NK-92 treated with Interleukin-12 subunit alpha and Interleukin-12 subunit beta, amount 100 ng/mL, for 24 hours (cell line): Measurements from ENCODE around the gene PPIG.
"Not testable (repeated sequence)": the region's sequence is repeated elsewhere in the genome, so short reads cannot be mapped to it uniquely, and the experiment has no call there.

Source experiments
- DNase-seq: peaks from one replicate; lab custom pipeline; 2025; lab: John Stamatoyannopoulos, UW

PPIG gene

DNA sequence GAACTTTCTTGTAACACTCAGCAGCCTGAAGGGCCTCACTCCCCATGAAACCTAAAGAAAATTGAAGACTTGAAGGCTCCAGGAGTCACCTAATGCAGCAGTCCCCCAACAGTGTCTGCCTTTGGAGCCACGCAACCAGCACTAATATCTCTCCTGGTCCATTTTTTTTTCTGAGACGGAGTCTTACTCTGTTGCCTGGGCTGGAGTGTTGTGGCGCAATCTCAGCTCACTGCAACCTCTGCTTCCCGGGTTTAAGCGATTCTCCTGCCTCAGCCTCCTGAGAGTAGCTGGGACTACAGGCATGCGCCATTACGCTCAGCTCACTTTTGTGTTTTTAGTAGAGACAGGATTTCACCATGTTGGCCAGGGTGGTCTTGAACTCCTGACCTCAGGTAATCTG is 12.4 kb downstream of the PPIG start:
- DNase-seq: not testable (repeated sequence)

DNA sequence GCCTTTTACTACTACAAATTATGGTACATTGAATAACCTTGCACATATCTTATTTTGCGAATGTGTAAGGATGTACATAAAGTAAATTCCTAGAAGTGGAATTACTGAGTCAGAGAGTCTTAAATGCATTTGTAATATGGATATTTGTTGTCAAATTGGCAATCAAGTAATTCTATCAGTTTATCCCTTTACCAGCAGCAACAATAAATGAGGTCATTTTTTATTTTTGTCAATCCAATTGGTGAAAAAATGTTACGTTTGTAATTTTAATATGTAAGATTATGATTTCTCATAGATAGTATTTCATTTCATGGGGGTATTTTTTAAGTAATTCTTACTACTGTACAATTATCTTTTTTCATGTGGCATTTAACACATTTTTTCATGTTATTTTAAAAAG is 14.8 kb downstream of the PPIG start:
- DNase-seq: no peak

DNA sequence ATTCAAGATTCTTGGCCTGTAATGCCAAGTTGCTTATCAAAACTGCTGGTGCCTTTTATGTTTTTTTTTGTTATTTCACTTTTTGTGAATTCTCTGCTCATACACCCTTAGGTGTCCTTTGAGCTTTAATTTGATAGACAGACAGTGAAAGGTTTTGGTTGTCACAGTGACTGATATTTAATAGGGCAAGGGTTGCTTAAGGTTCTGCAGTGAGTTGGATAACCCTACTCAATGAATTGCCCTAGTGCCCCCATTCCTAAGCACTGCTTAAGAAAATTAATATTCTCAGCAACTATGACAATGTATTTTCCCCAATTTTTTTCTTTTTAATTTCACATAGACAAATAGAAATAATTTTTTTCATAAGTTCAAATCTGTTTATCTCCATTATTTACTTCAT is 15.4 kb downstream of the PPIG start:
- DNase-seq: no peak

DNA sequence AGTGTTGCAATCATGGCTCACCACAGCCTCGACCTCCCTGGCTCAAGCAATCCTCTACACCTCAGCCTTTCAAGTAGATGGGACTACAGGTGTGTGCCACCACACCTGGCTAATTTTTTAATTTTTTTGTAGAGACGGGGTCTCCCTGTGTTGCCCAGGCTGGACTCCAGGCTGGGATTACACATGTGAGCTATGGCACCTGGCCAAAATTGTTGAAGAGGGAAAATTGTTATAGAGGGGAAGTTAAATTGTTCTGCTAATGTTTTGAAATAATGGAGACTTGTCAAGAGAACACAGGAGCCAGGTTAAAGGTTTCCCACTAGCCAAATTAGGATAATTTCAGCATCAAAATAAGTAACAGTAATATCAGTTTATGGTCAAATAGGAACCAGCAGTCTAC is 25.1 kb downstream of the PPIG start:
- no peak for DNase-seq

DNA sequence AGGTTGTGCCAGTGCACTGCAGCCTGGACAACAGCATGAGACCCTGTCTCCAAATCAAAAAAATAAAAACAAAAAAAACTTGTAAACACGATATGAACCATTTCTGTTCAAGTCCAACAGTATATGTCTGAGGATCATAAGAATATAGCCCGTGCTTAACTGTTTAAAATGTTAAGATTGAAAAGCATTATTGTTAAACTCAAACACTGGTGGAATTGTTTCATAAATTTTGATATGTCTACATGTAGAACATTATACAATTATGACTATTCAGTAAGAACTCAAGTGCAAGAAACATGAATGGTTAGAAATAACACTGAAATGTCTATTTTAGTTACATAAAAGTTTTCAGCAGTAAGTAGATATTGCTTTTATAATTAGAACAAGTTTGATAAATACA is 29.7 kb downstream of the PPIG start:
- no peak for DNase-seq

DNA sequence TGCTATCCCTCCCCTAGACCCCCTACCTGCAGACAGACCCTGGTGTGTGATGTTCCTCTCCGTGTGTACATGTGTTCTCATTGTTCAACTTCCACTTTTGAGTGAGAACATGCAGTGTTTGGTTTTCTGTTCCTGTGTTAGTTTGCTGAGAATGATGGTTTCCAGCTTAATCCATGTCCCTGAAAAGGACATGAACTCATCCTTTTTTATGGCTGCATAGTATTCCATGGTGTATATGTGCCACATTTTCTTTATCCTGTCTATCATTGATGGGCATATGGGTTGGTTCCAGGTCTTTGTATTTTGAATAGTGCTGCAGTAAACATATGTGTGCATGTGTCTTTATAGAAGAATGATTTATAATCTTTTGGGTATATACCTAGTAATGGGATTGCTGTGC is 31.8 kb downstream of the PPIG start:
- DNase-seq: not testable (repeated sequence)

DNA sequence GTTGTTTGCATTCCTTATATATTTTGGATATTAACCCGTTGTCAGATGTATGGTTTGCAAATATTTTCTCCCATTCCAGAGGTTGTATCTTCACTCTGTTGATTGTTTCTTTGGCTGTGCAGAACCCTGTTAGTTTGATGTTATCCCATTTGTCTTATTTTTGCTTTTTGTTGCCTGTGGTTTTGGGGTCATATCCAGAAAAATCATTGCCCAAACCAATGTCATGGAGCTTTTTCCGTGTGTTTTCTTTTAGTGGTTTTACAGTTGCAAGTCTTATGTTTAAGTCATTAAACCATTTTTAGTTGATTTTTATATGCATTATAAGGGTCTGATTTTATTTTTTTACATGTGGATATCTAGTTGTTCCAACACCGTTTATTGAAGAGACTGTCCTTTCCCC is 35.8 kb downstream of the PPIG start:
- no peak for DNase-seq

DNA sequence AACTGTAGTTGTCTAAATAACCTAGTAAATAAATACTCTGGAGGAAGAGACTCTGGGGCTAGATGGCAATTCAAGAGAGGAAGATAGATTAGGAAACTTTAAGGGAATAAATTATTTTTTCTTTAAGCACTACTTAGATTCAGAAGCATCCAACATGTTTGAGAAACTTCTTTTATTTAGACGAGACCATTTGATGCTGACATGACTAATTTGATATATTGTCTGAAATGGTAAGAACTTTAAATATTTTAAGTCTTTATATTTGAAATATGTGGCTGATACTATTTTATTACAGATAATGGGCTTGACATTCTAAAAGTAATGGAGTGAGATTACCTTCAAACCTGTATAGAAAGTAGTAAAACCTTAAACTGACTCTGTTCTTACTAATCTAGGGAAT is 36.4 kb downstream of the PPIG start:
- no peak for DNase-seq

DNA sequence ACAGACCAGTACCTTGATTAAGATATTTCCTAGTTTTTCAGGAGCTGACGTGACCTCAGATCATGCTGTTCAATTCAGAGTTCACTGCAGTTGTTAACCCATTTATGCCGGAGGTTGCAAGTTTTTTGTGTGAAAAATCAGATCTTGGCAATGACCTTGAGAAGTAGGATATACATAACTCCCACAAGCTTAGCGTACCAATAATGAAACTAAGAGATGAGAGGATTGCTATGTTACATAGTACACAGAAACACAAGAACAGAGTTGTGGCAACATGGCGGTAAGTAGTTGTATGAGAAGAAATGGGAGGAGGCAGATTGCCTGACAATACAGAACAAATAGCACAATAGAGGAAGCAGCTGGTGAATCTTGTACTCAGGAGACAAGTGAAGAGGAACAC is 39.1 kb downstream of the PPIG start:
- DNase-seq: no peak

DNA sequence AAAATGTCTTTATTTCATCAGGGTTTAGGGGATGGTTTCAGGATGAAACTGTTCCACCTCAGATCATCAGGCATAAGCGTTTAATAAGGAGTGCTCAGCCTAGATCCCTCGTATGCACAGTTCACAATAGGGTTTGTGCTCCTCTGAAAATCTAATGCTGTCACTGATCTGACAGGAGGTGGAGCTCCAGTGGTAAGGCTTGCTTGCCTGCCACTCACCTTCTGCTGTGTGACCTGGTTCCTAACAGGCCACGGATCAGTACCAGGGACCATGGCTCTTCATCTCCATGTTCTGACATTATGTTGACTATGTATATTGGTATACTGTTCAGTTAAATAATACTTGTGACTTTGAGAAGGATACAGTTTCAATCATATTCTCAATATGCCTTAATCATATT is 41.6 kb downstream of the PPIG start:
- no peak for DNase-seq

DNA sequence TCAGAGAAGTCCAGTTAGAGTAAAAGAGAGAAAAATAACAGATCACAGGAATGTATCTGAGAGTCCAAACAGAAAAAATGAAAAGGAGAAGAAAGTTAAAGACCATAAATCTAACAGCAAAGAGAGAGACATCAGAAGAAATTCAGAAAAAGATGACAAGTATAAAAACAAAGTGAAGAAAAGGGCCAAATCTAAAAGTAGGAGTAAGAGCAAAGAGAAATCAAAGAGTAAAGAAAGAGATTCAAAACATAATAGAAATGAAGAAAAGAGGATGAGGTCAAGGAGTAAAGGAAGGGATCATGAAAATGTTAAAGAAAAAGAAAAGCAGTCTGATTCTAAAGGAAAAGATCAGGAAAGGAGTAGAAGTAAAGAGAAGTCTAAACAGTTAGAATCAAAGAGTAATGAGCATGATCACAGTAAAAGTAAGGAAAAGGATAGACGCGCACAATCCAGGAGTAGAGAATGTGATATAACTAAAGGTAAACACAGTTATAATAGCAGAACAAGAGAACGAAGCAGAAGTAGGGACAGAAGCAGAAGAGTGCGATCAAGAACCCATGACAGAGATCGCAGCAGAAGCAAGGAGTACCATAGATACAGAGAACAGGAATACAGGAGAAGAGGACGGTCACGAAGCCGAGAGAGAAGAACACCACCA is 52.4 kb downstream of the PPIG start:
- no peak for DNase-seq

DNA sequence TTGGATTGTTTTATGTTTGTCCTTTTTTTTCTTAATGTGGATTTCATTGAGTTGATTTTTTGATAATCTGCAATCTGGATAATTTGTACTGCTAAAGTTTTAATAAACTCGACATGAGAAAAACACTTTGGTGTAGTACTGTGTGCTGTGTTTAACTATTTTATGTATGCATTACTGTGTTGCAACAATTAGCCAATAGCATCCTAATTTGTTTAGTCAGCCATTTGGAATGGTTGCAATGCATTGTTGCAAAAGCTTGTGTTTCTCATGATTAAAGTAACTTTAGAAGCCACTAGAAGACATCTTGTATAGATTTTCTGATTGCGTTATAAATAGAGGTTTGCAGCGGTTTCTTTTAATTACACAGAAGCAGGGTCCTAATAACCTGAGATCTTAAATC is 53.5 kb downstream of the PPIG start:
- DNase-seq: no peak

DNA sequence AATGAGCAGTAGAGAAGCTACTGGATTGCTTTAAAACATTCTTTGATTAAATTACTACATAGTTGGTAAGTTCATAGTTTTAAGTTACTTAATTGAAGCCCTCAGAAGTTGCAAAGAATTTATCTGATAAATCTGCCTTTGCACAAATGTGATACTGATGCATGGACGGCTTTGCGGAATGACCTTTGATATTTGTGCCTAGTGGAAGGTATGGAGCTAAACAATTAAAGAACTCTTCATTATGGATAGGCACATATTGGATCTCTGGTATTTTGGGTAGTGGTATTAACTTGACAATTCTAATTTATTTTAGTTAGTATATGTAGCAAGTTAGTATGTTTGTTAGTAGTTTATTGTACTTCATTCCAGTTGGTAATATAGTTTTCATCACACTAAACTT is 56.0 kb downstream of the PPIG start:
- DNase-seq: no peak

DNA sequence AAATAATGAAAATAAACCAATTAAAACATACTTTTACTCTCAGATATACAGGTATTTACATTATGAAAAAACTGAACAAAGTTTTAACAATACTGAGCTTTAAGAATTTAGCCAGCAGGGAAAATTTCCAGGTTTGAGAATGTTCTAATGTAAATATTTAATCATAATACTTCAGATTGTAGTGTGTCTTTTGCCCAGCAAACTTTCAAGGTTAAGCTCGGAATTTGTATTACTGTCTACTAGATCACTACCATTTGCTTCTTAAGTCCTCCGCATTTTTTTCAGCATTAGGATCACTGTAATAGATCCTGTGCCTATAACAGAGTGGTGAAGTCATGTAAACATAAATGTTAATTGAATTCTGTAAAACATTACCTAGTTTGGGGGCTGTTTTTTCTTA is 57.3 kb downstream of the PPIG start:
- DNase-seq: no peak

DNA sequence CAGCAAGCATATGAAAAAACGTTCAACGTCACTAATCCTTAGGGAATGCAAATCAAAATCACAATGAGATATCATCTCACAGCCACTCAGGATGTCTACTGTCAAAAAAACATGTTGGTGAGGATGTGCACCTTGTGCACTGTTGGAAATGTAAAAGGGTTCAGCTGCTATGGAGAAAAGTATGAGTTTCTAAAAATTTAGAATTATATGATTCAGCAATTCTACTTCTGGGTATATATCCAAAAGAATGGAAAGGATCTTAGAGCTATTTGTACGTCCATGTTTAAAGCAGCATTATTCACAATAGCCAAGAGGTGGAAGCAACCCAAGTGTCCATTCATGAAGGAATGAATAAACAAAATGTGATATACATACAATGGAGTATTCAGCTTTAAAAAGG is 60.0 kb downstream of the PPIG start:
- DNase-seq: no peak

DNA sequence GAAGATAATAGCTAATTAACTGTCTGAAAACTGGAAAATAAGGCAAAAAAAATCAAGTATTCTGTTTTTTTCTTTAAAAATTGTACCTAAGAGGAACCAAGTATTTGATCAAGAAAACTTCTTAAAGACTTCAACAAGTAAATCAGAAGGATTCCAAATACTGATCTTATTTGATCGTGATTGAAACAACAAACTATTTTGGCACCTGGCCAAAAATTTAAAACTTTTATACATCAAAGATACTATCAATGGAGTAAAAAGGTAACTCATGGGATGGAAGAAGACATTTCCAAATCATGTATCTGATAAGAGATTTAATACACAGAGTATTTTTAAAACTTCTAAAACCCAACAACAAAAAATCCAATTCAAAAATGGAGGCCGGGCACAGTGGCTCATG is 63.3 kb downstream of the PPIG start:
- DNase-seq: no peak

DNA sequence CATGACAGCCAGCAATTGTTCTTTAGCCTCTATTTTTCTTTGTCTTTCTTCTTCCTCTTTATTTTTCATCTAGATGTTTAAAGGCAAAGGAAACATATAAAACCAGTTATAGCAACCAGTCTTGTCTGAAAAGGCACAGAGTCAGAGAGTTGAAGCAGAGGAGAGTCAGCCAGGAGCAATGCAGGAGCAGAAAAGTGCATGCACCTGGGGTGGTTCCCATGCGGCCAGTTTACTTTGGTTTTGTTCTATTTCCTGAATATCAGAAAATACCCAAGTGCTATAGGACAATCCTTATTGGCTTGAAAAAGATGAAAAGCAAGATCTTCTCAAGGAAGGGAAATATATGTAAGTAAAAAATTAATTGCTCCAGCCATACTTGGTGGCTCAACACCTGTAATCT is 65.1 kb downstream of the PPIG start:
- DNase-seq: no peak

DNA sequence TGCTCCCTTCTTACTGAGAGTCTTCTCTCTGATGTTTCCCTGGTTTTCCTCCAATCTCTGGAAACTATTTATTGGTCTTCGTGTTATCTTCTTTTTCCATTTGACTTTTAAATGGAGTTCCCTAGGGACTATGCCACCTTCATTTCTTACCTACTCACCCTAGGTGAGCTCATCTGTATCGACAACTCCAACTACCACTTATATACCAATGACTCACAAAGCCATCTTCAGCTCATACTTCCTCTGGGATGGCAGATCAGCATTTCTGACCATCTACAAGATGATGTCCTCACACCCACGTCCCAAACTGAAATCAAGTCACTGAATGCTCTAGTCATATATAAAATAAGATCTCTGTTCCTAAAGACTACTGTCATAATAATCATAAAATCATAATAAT is 69.5 kb downstream of the PPIG start:
- no peak for DNase-seq

DNA sequence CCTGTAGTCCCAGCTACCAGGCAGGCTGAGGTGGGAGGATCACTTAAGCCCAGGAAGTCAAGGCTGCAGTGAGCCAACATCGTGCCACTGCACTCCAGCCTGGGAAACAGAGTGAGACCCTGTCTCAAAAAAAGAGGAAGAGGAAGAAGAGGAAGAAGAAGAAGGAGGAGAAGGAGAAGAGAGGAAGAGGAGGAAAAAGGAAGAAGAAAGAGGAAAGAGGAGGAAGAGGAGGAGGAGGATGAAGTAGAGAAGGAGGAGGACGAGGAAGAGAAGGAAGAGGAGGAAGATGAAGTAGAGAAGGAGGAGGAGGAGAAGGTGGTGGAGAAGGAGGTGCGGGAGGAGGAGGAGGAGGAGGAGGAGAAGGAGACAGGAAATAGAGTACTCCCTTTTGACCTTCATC is 72.0 kb downstream of the PPIG start:
- no peak for DNase-seq

DNA sequence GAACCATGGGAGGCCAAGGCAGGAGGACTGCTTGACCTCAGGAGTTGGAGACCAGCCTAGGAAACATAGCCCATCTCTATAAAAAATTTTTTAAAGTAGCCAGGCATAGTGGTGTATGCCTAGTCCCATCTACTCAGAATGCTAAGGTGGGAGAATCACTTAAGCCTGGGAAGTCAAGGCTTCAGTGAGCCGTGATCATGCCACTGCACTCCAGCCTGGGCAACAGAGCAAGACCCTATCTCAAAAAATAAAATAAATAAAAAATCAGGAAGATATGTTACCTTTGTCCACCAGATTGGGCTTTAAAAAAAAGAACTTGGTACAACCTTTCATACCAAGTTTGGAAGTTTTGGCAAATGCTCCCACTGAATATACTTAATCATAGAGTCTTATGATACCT is 74.7 kb downstream of the PPIG start:
- no peak for DNase-seq

DNA sequence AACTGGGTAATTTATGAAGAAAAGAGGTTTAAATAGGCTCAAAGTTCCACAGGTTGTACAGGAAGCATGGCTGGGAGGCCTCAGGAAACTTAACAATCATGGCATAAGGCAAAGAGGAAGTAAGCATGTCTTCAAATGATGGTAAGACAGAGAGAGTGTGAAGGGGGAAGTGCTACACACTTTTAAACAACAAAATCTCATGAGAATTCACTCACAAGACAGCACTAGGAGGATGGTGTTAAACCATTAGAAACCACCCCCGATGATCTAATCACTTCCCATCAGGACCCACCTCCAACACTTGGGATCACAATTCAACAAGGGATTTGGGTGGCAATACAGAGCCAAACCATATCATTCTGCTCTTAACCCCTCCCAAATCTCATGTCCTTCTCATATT is 75.2 kb downstream of the PPIG start:
- no peak for DNase-seq

DNA sequence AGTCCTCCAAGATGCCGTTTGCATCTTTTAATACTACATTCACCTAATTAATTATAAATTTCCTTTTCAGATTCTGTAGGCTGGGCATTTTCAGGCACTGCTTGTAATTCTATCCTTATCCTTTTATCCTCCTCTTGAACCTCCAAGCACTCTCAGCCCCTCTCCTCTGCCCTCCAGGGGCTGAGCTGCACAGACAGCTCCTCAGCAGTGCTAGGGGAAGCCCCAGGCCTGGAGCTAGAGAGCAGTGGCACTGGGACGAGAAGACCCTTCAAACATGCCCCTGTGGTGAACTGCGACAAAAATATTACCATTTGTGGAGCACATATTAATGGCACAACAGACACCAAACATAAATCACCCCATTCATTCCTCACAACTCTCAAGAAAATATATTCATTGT is 77.1 kb downstream of the PPIG start:
- DNase-seq: no peak

DNA sequence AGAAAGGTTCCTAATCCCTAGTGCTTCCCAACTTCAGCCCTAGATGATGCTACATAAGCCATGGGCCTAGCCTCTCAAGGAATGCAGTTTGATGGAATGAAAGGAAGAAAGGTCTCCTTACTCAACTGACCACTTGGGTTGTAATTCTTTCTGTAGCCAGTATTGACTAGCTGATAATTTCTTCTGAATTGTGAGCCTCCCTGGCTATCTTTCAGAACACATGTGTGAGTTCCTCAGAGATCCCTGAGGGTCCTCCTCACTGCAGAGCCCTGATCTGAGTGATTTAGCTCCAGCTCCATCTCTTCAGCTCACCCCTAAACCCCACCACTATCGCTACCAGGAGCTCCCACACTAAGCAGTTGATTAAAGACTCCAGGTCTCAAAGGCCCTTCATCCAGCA is 78.6 kb downstream of the PPIG start:
- no peak for DNase-seq

DNA sequence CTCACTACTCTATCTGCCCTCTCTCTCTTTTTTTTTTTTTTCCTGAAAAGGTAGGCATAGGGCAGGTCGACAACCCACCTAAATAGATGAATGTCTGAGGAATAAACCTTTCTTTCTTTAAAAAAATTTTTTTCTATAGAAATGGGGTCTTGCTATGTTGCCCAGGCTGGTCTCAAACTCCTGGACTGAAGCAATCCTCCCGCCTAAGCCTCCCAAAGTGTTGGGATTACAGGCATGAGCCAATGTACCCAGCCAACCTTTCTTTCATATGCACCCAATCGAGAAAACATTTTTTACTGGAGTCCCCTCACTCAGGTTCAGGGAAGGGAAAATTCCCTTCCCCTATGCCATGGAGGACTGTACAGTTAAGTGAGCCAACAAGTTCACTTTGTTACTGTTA is 79.1 kb downstream of the PPIG start:
- DNase-seq: no peak

DNA sequence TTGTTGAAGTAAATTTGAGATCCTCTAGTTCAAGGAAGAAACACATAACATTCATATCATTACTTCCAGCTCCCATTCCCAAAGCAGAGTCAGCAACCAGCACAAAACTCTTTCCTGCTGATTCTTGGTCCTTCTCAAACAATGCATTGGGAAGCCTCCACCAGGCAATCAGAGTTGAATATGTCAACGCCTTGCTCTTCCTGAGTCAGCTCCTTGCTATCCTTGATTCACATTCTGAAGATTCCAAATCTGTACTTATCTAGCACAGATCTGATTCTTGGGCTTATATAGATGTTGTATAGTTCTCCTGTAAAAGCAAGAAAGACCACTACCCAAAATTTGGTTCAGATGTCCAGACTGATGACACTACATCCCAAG is 80.4 kb downstream of the PPIG start:
- no peak for DNase-seq
